ENCODE results near the gene ADCY2.

ADCY2 gene

DNA sequence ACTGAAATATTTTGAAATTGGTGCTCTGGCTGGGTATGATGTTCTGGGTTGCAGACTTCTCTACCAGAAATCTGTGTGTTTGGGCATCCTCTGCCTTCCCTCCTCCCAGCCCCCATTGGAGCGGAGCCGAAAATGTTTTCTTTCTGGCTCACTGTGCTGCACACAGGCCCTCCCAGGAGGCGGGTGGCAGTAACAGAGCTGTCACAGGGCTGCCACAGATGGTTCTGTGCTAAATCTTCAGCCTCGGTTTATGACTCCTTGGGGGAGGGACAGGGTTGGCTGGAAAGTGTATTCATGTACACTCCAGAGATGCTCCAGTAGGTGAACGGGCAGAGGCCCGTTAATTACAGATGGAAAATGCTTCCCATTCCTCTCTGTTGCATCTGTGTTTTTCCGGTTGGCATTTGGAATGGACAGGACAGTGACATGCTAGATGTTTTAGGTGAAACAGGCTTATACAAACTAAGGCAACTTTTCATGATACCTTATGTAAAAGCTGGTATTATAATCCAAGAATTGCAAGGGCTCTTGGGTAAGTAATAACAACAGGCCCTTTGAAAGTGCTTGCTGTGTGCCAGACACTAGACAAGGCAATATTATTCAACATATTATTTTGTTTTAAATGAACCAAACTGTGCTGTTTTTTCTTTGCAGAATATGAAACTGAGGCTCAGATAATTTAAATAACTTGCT is 180.2 kb downstream of the ADCY2 start:
- Histone ChIP-seq H3K27me3 (replicated peaks; ENCODE audit: control insufficient read depth, insufficient read depth, low read length, poor library complexity, severe bottlenecking) (no peaks in the 10 kb centered on the region), H3K4me3 (ENCODE audit: insufficient read depth, low read depth, low read length, poor library complexity, severe bottlenecking) (no peak overlapping the region), H3K27ac (ENCODE audit: insufficient read depth, low read length, poor library complexity, severe bottlenecking) (no peak overlapping the region), H3K4me1 (ENCODE audit: control insufficient read depth, insufficient read depth, low read length, poor library complexity, severe bottlenecking) (no peaks in the 10 kb centered on the region), H3K9me3 (ENCODE audit: control insufficient read depth, low read length) (no peaks in the 10 kb centered on the region), H3K36me3 (ENCODE audit: control insufficient read depth, insufficient read depth, low read length) (no peaks in the 10 kb centered on the region)
- DNase-seq = no peak

GRCh38 chr5:7577381-7577780 is 181.4 kb downstream of the ADCY2 start:
- Histone ChIP-seq H3K4me3 (ENCODE audit: insufficient read depth, low read depth, low read length, poor library complexity, severe bottlenecking) (no peak overlapping the region), H3K27me3 (replicated peaks; ENCODE audit: control insufficient read depth, insufficient read depth, low read length, poor library complexity, severe bottlenecking) (no peaks in the 10 kb centered on the region), H3K4me1 (ENCODE audit: control insufficient read depth, insufficient read depth, low read length, poor library complexity, severe bottlenecking) (no peaks in the 10 kb centered on the region), H3K36me3 (ENCODE audit: control insufficient read depth, insufficient read depth, low read length) (no peaks in the 10 kb centered on the region), H3K9me3 (ENCODE audit: control insufficient read depth, low read length) (no peaks in the 10 kb centered on the region), H3K27ac (ENCODE audit: insufficient read depth, low read length, poor library complexity, severe bottlenecking) (no peak overlapping the region)
- DNase-seq = no peak

- Histone ChIP-seq H3K36me3 (ENCODE audit: control insufficient read depth, insufficient read depth, low read length) (no peaks in the 10 kb centered on the region), H3K9me3 (ENCODE audit: control insufficient read depth, low read length) (no peaks in the 10 kb centered on the region), H3K27ac (ENCODE audit: insufficient read depth, low read length, poor library complexity, severe bottlenecking) (no peak overlapping the region), H3K4me1 (ENCODE audit: control insufficient read depth, insufficient read depth, low read length, poor library complexity, severe bottlenecking) (no peaks in the 10 kb centered on the region), H3K4me3 (ENCODE audit: insufficient read depth, low read depth, low read length, poor library complexity, severe bottlenecking) (no peak overlapping the region), H3K27me3 (replicated peaks; ENCODE audit: control insufficient read depth, insufficient read depth, low read length, poor library complexity, severe bottlenecking) (no peaks in the 10 kb centered on the region)
- no peak for DNase-seq
Measured at GRCh38 chr5:7578071-7578470, 182.1 kb downstream of the ADCY2 start.

GRCh38 chr5:7584749-7585148 is 188.8 kb downstream of the ADCY2 start:
- H3K4me3 ChIP-seq (ENCODE audit: insufficient read depth, low read depth, low read length, poor library complexity, severe bottlenecking) = no peak overlapping the region
- H3K4me1 ChIP-seq (ENCODE audit: control insufficient read depth, insufficient read depth, low read length, poor library complexity, severe bottlenecking) = no peaks in the 10 kb centered on the region
- no peak overlapping the region for H3K27ac ChIP-seq (ENCODE audit: insufficient read depth, low read length, poor library complexity, severe bottlenecking)
- H3K27me3 ChIP-seq (replicated peaks; ENCODE audit: control insufficient read depth, insufficient read depth, low read length, poor library complexity, severe bottlenecking) = no peaks in the 10 kb centered on the region
- DNase-seq = no peak
- no peaks in the 10 kb centered on the region for H3K36me3 ChIP-seq (ENCODE audit: control insufficient read depth, insufficient read depth, low read length)
- no peaks in the 10 kb centered on the region for H3K9me3 ChIP-seq (ENCODE audit: control insufficient read depth, low read length)

GRCh38 chr5:7585807-7586206 is 189.9 kb downstream of the ADCY2 start:
- no peak overlapping the region for H3K27ac ChIP-seq (ENCODE audit: insufficient read depth, low read length, poor library complexity, severe bottlenecking)
- no peak for DNase-seq
- no peaks in the 10 kb centered on the region for H3K36me3 ChIP-seq (ENCODE audit: control insufficient read depth, insufficient read depth, low read length)
- no peaks in the 10 kb centered on the region for H3K4me1 ChIP-seq (ENCODE audit: control insufficient read depth, insufficient read depth, low read length, poor library complexity, severe bottlenecking)
- H3K27me3 ChIP-seq (replicated peaks; ENCODE audit: control insufficient read depth, insufficient read depth, low read length, poor library complexity, severe bottlenecking) = no peaks in the 10 kb centered on the region
- no peaks in the 10 kb centered on the region for H3K9me3 ChIP-seq (ENCODE audit: control insufficient read depth, low read length)
- no peak overlapping the region for H3K4me3 ChIP-seq (ENCODE audit: insufficient read depth, low read depth, low read length, poor library complexity, severe bottlenecking)

GRCh38 chr5:7586480-7586879 is 190.5 kb downstream of the ADCY2 start:
- H3K4me3 ChIP-seq (ENCODE audit: insufficient read depth, low read depth, low read length, poor library complexity, severe bottlenecking) = no peak overlapping the region
- no peak overlapping the region for H3K27ac ChIP-seq (ENCODE audit: insufficient read depth, low read length, poor library complexity, severe bottlenecking)
- no peaks in the 10 kb centered on the region for H3K27me3 ChIP-seq (replicated peaks; ENCODE audit: control insufficient read depth, insufficient read depth, low read length, poor library complexity, severe bottlenecking)
- DNase-seq = no peak
- no peaks in the 10 kb centered on the region for H3K9me3 ChIP-seq (ENCODE audit: control insufficient read depth, low read length)
- no peaks in the 10 kb centered on the region for H3K4me1 ChIP-seq (ENCODE audit: control insufficient read depth, insufficient read depth, low read length, poor library complexity, severe bottlenecking)
- H3K36me3 ChIP-seq (ENCODE audit: control insufficient read depth, insufficient read depth, low read length) = no peaks in the 10 kb centered on the region

GRCh38 chr5:7589800-7590199 is 193.9 kb downstream of the ADCY2 start:
- Histone ChIP-seq H3K9me3 (ENCODE audit: control insufficient read depth, low read length) (no peaks in the 10 kb centered on the region), H3K4me1 (ENCODE audit: control insufficient read depth, insufficient read depth, low read length, poor library complexity, severe bottlenecking) (no peaks in the 10 kb centered on the region), H3K4me3 (ENCODE audit: insufficient read depth, low read depth, low read length, poor library complexity, severe bottlenecking) (no peak overlapping the region), H3K27me3 (replicated peaks; ENCODE audit: control insufficient read depth, insufficient read depth, low read length, poor library complexity, severe bottlenecking) (no peaks in the 10 kb centered on the region), H3K27ac (ENCODE audit: insufficient read depth, low read length, poor library complexity, severe bottlenecking) (no peak overlapping the region), H3K36me3 (ENCODE audit: control insufficient read depth, insufficient read depth, low read length) (no peaks in the 10 kb centered on the region)
- no peak for DNase-seq

GRCh38 chr5:7592910-7593309 is 197.0 kb downstream of the ADCY2 start:
- no peak overlapping the region for H3K4me3 ChIP-seq (ENCODE audit: insufficient read depth, low read depth, low read length, poor library complexity, severe bottlenecking)
- no peaks in the 10 kb centered on the region for H3K27me3 ChIP-seq (replicated peaks; ENCODE audit: control insufficient read depth, insufficient read depth, low read length, poor library complexity, severe bottlenecking)
- no peak for DNase-seq
- H3K27ac ChIP-seq (ENCODE audit: insufficient read depth, low read length, poor library complexity, severe bottlenecking) = no peak overlapping the region
- no peaks in the 10 kb centered on the region for H3K36me3 ChIP-seq (ENCODE audit: control insufficient read depth, insufficient read depth, low read length)
- H3K4me1 ChIP-seq (ENCODE audit: control insufficient read depth, insufficient read depth, low read length, poor library complexity, severe bottlenecking) = no peaks in the 10 kb centered on the region
- no peaks in the 10 kb centered on the region for H3K9me3 ChIP-seq (ENCODE audit: control insufficient read depth, low read length)

DNA sequence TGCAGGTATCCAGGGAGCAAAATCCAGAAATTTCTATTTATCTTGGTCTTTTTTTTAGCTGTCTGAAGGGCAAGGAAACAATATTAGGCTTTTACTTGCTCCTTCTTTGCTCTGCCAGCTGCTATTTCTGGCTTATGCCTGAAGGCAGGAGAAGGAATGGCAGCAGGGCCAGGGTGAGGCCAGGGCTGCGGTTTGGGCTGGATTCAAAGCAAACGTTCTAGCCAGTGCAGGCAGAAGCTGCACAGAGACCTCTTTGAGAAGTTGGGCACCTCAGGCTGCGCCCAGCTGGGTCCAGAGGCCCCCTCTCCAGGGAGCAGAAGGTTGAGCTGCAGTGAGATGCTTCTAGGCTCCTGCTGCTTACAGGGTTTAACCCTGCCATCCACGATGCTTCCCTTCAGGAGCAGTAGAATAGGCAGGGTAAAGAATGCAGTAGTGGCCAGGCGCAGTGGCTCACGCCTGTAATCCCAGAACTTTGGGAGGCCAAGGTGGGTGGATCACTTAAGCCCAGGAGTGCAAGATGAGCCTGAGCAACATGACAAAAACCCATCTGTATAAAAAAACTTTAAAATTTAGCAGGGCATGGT is 201.2 kb downstream of the ADCY2 start:
- Histone ChIP-seq H3K36me3 (ENCODE audit: control insufficient read depth, insufficient read depth, low read length) (no peaks in the 10 kb centered on the region), H3K4me1 (ENCODE audit: control insufficient read depth, insufficient read depth, low read length, poor library complexity, severe bottlenecking) (no peaks in the 10 kb centered on the region), H3K27me3 (replicated peaks; ENCODE audit: control insufficient read depth, insufficient read depth, low read length, poor library complexity, severe bottlenecking) (no peaks in the 10 kb centered on the region), H3K27ac (ENCODE audit: insufficient read depth, low read length, poor library complexity, severe bottlenecking) (no peak overlapping the region), H3K4me3 (ENCODE audit: insufficient read depth, low read depth, low read length, poor library complexity, severe bottlenecking) (no peak overlapping the region), H3K9me3 (ENCODE audit: control insufficient read depth, low read length) (no peaks in the 10 kb centered on the region)
- DNase-seq = no peak

DNA sequence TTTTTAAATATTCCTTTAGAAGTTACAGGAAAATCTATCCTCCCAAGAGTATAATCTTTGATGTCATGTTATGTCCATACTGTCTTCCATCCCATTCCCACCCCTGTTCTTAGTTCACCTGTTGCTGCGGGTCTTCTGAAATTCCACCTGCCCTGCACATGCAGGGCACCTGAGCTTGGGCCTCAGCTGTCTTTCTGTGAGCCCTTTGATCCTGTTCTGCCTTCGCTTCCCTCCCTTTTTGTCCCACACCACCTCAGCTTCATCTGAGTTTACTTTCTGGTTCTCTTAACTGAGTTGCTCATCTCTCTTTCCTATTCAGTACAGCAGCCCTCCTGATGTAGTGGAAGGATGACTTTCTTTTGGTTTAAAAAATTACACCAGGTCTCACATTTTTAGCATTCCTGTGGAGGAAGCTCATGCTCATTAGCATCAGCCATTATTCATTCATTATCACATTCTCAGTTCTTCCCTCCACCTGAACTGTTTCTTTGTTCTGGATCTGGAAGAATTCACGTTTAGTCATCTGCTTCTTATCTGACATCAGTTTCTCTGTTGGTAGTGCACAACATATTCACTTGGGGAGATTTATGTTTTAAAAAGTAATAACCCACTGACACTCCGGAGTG is 211.0 kb downstream of the ADCY2 start:
- no peaks in the 10 kb centered on the region for H3K4me1 ChIP-seq (ENCODE audit: control insufficient read depth, insufficient read depth, low read length, poor library complexity, severe bottlenecking)
- no peak overlapping the region for H3K27ac ChIP-seq (ENCODE audit: insufficient read depth, low read length, poor library complexity, severe bottlenecking)
- no peak overlapping the region for H3K4me3 ChIP-seq (ENCODE audit: insufficient read depth, low read depth, low read length, poor library complexity, severe bottlenecking)
- H3K27me3 ChIP-seq (replicated peaks; ENCODE audit: control insufficient read depth, insufficient read depth, low read length, poor library complexity, severe bottlenecking) = no peaks in the 10 kb centered on the region
- H3K9me3 ChIP-seq (ENCODE audit: control insufficient read depth, low read length) = no peaks in the 10 kb centered on the region
- H3K36me3 ChIP-seq (ENCODE audit: control insufficient read depth, insufficient read depth, low read length) = no peaks in the 10 kb centered on the region
- DNase-seq = no peak

Measured in effector memory CD4-positive, alpha-beta T cell (primary cell).